Kidney glomerular epithelial cell (primary cell): ENCODE measurements around the gene COL9A2.

Source experiments
- DNase-seq: peaks from one replicate; lab custom pipeline; 2025; lab: John Stamatoyannopoulos, UW

Gene COL9A2

GRCh38 chr1:40318476-40318875, 1.4 kb upstream of the COL9A2 start:
- DNase-seq, result no peak

- DNase-seq, result no peak
Observed at GRCh38 chr1:40317394-40318074, 448 bp upstream of the COL9A2 start.

GRCh38 chr1:40315795-40316594, 1.1 kb downstream of the COL9A2 start:
- DNase-seq, result no peak

- DNase-seq, result peak; percentile 32
Observed at GRCh38 chr1:40315239-40315794, 1.8 kb downstream of the COL9A2 start.

GRCh38 chr1:40314721-40315238, 2.3 kb downstream of the COL9A2 start:
- no peak for DNase-seq

- no peak for DNase-seq
Observed at GRCh38 chr1:40313958-40314720, 2.9 kb downstream of the COL9A2 start.

- DNase-seq, result no peak
Observed at GRCh38 chr1:40313329-40313957, 3.6 kb downstream of the COL9A2 start.

- DNase-seq, result no peak
Observed at GRCh38 chr1:40312238-40313205, 4.6 kb downstream of the COL9A2 start.

GRCh38 chr1:40311692-40312091, 5.4 kb downstream of the COL9A2 start:
- DNase-seq, result no peak

- no peak for DNase-seq
Observed at GRCh38 chr1:40310983-40311642, 6.0 kb downstream of the COL9A2 start.

GRCh38 chr1:40310129-40310461, 7.0 kb downstream of the COL9A2 start:
- no peak for DNase-seq

GRCh38 chr1:40309374-40310128, 7.5 kb downstream of the COL9A2 start:
- DNase-seq, result peak; percentile 15

GRCh38 chr1:40308036-40308727, 8.9 kb downstream of the COL9A2 start:
- DNase-seq, result no peak

- DNase-seq, result no peak
Observed at GRCh38 chr1:40307186-40307585, 9.9 kb downstream of the COL9A2 start.

GRCh38 chr1:40306296-40306695, 10.8 kb downstream of the COL9A2 start:
- DNase-seq, result no peak

GRCh38 chr1:40305871-40306270, 11.2 kb downstream of the COL9A2 start:
- DNase-seq, result no peak

GRCh38 chr1:40305451-40305850, 11.6 kb downstream of the COL9A2 start:
- DNase-seq, result no peak

- no peak for DNase-seq
Observed at GRCh38 chr1:40303790-40304189, 13.3 kb downstream of the COL9A2 start.
